Activated CD8-positive, alpha-beta T cell treated with anti-CD3 and anti-CD28 coated beads, Interleukin-2, amount 10 ng/mL, durations not matched to agents 7 days and 5 days (primary cell): ENCODE results near the gene PIGN. TPM values are rescaled to one million over a fixed set of nuclear protein-coding genes. Genes with fewer than 3 reads are reported as not detected.
"Not testable (repeated sequence)": the region's sequence is repeated elsewhere in the genome, so short reads cannot be mapped to it uniquely, and the experiment has no call there.

Experiments used
- ATAC-seq: fragments of 150-1000 bp; cut with Tn5 transposase; one replicate; pipeline ENCODE4 v1.10.0; 2021; ENCODE audit warnings: moderate library complexity
- CTCF ChIA-PET: fragments of 350-600 bp; sonication (Branson Sonifier 250); formaldehyde crosslinking; loops from one replicate; lab custom pipeline; 2021; ENCODE audit warnings: antibody characterized with exemption; lab: Charles Lee
- POLR2A ChIA-PET: fragments of 350-600 bp; sonication (Branson Sonifier 250); formaldehyde crosslinking; loops from one replicate; lab custom pipeline; 2021; ENCODE audit warnings: antibody characterized with exemption; lab: Charles Lee
- DNase-seq: peaks from one replicate; pipeline ENCODE4 v3.0.0-alpha.2; 2020
- H3K27ac Mint-ChIP-seq: one replicate; pipeline ENCODE4 v1.8.0; 2021; ENCODE audit warnings: mild to moderate bottlenecking, mixed read lengths
- H3K27me3 Mint-ChIP-seq: one replicate; pipeline ENCODE4 v1.8.0; 2021; ENCODE audit warnings: low read depth, mixed read lengths
- H3K36me3 Mint-ChIP-seq: one replicate; pipeline ENCODE4 v1.8.0; 2021; ENCODE audit warnings: low read depth, mixed read lengths
- H3K4me1 Mint-ChIP-seq: one replicate; pipeline ENCODE4 v1.8.0; 2021; ENCODE audit warnings: low read depth, mixed read lengths
- H3K4me3 Mint-ChIP-seq: one replicate; pipeline ENCODE4 v1.8.0; 2021; ENCODE audit warnings: mild to moderate bottlenecking, mixed read lengths
- H3K9me3 Mint-ChIP-seq: one replicate; pipeline ENCODE4 v1.8.0; 2022; ENCODE audit warnings: mixed read lengths; ENCODE audit not compliant: insufficient read depth
- total RNA-seq, 2 experiments: library from RNA; stranded (reverse); gene quantifications; one replicate each; pipeline ENCODE4 v1.2.3, GENCODE V29; 2021

The PIGN gene
- total RNA-seq, 2 experiments from 2014 or later = 27.3 to 27.9 TPM

DNA sequence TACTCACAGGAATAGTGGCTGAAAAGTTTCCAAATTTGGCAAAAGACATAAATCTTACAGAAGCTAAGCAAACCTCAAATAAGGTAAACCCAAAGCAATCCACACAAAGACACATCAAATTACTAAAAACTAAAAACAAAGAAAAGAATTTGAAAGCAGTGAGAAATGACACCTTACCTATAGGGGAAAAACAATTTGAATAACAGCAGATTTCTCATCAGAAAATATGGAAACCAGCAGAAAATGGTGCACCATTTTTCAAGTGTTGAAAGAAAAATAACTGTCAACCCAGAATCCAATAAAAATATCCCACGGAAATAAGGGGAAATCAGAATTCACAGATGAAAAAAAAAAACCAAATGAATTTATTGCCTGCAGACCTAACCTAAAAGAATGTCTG is 138.6 kb downstream of the PIGN start:
- no peaks in the 10 kb centered on the region for H3K9me3 Mint-ChIP-seq
- no peaks in the 10 kb centered on the region for H3K4me1 Mint-ChIP-seq
- ATAC-seq = no peak
- no peak for DNase-seq
- ChIA-PET CTCF (no interaction called here), POLR2A (no interaction called here)
- H3K27me3 Mint-ChIP-seq = no peaks in the 10 kb centered on the region
- H3K27ac Mint-ChIP-seq = no peak overlapping the region
- H3K36me3 Mint-ChIP-seq = peaks cover 11% of the 10 kb centered on the region
- no peak overlapping the region for H3K4me3 Mint-ChIP-seq

- Mint-ChIP-seq H3K27ac (no peak overlapping the region), H3K36me3 (peaks cover 3% of the 10 kb centered on the region), H3K9me3 (no peaks in the 10 kb centered on the region), H3K4me1 (no peaks in the 10 kb centered on the region), H3K4me3 (no peak overlapping the region), H3K27me3 (no peaks in the 10 kb centered on the region)
- CTCF ChIA-PET = interaction anchor here (0.9 to 1.1 kb wide), 2 partner anchors 10 to 86 kb away, joined by 3 read pairs; no protein-coding TSS in a partner anchor
- ATAC-seq (no peak), DNase-seq (no peak)
- POLR2A ChIA-PET = no interaction called here
Observed at GRCh38 chr18:62045316-62045715, 141.5 kb downstream of the PIGN start.

DNA sequence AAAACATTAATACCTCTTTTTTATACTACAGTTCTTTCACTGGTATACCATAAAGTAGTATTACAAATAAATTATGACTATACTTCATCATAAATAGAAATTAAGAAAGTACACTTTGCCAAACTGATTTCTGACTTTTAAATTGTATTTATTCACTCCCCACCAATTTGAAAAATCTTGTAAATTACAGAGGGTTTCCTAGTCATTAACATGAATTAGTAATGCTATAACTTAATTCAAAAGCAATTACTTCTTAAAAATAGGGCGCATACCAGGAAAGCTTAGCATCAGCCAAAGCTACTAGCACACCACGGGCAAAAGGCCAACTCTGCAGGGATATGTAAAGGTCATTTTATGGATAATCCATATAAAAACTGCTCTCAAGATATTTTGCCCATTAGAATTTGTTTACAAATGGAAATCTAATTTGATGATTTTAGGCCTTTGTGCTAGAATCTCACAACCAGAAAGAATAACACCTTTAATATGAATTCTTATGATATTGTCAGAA is 142.3 kb downstream of the PIGN start:
- no peaks in the 10 kb centered on the region for H3K9me3 Mint-ChIP-seq
- no peaks in the 10 kb centered on the region for H3K4me1 Mint-ChIP-seq
- H3K27me3 Mint-ChIP-seq = no peaks in the 10 kb centered on the region
- H3K4me3 Mint-ChIP-seq = no peak overlapping the region
- ATAC-seq (no peak), DNase-seq (no peak)
- POLR2A ChIA-PET = no interaction called here
- H3K36me3 Mint-ChIP-seq = peaks cover 4% of the 10 kb centered on the region
- no peak overlapping the region for H3K27ac Mint-ChIP-seq
- CTCF ChIA-PET = interaction anchor here (1.1 kb wide), 1 partner anchor 87 kb away, joined by 3 read pairs; no protein-coding TSS in a partner anchor

DNA sequence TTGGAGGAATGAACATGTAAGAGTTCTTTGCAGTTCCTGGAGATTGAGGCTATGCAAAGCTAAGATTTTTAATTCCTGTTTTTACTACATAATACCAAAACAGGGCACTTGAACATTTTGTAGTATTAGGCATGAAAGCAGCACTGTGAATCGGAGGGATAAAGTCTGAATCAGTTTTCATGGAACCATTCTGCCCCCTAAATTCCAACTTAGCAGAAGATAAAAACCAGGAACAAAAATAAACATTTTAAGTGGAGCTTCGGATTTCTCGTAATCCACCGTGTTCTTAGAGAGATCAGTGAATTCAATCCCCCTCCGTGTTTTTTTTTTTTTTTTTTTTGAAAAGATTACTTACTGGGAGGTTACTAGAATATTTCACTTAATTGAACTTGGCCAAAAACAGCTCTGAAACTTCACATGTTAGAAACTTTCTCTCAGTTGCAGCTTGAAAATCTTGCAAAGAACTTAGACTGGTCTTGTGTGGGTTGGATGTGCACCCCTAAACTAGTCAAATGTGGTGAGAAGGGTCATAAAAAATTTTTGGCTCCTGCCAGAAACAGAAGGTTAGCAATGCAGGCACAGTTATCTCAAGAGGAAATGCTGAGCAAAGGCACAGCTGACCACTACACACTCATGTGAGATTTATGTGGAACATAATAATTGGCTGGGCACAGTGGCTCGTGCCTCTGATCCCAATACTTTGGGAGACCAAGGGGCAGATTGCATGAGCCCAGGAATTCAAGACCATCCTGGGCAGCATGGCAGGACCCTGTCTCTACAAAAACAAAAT is 148.7 kb downstream of the PIGN start:
- Mint-ChIP-seq H3K9me3 (no peaks in the 10 kb centered on the region), H3K27me3 (no peaks in the 10 kb centered on the region), H3K36me3 (peaks cover 3% of the 10 kb centered on the region), H3K27ac (no peak overlapping the region), H3K4me3 (no peak overlapping the region), H3K4me1 (peaks cover 4% of the 10 kb centered on the region)
- no peak for DNase-seq
- ChIA-PET POLR2A (no interaction called here), CTCF (interaction anchor here (0.7 kb wide), 1 partner anchor 37 kb away, joined by 3 read pairs; no protein-coding TSS in a partner anchor)
- no peak for ATAC-seq

GRCh38 chr18:62037012-62037742 is 149.7 kb downstream of the PIGN start:
- no peak for ATAC-seq
- ChIA-PET CTCF (no interaction called here), POLR2A (no interaction called here)
- Mint-ChIP-seq H3K4me1 (peaks cover 6% of the 10 kb centered on the region), H3K27ac (no peak overlapping the region), H3K4me3 (no peak overlapping the region), H3K27me3 (no peaks in the 10 kb centered on the region), H3K9me3 (peaks cover 2% of the 10 kb centered on the region), H3K36me3 (peaks cover 3% of the 10 kb centered on the region)
- no peak for DNase-seq

GRCh38 chr18:62034286-62034685 is 152.6 kb downstream of the PIGN start:
- not testable (repeated sequence) for H3K4me3 Mint-ChIP-seq

GRCh38 chr18:62033756-62034155 is 153.1 kb downstream of the PIGN start:
- no peaks in the 10 kb centered on the region for H3K36me3 Mint-ChIP-seq
- H3K9me3 Mint-ChIP-seq = peaks cover 3% of the 10 kb centered on the region
- no peak overlapping the region for H3K4me3 Mint-ChIP-seq
- DNase-seq (no peak), ATAC-seq (no peak)
- no peaks in the 10 kb centered on the region for H3K27me3 Mint-ChIP-seq
- peaks cover 6% of the 10 kb centered on the region for H3K4me1 Mint-ChIP-seq
- POLR2A ChIA-PET = no interaction called here
- H3K27ac Mint-ChIP-seq = no peak overlapping the region
- CTCF ChIA-PET = interaction anchor here (1.6 kb wide), 1 partner anchor 15 kb away, joined by 4 read pairs; no protein-coding TSS in a partner anchor

More at GRCh38 chr18:62034286-62034685, 152.6 kb downstream of the PIGN start:
- CTCF ChIA-PET = interaction anchor here (1.0 kb wide), 1 partner anchor 11 kb away, joined by 3 read pairs; no protein-coding TSS in a partner anchor
- H3K9me3 Mint-ChIP-seq, H3K27ac Mint-ChIP-seq, POLR2A ChIA-PET, ATAC-seq, H3K36me3 Mint-ChIP-seq, DNase-seq, H3K4me1 Mint-ChIP-seq, H3K27me3 Mint-ChIP-seq: not testable (repeated sequence)

- DNase-seq = no peak
- ChIA-PET POLR2A (no interaction called here), CTCF (interaction anchor here (1.6 kb wide), 1 partner anchor 14 kb away, joined by 4 read pairs; no protein-coding TSS in a partner anchor)
- H3K27ac Mint-ChIP-seq = no peak overlapping the region
- H3K4me1 Mint-ChIP-seq = peaks cover 6% of the 10 kb centered on the region
- no peak overlapping the region for H3K4me3 Mint-ChIP-seq
- no peaks in the 10 kb centered on the region for H3K36me3 Mint-ChIP-seq
- H3K27me3 Mint-ChIP-seq = no peaks in the 10 kb centered on the region
- peaks cover 3% of the 10 kb centered on the region for H3K9me3 Mint-ChIP-seq
- peak; percentile 30 for ATAC-seq
Observed at GRCh38 chr18:62033207-62033606, 153.6 kb downstream of the PIGN start.

- H3K36me3 Mint-ChIP-seq = no peaks in the 10 kb centered on the region
- DNase-seq (no peak), ATAC-seq (no peak)
- H3K27ac Mint-ChIP-seq = no peak overlapping the region
- H3K4me1 Mint-ChIP-seq = peaks cover 6% of the 10 kb centered on the region
- H3K27me3 Mint-ChIP-seq = peaks cover 3% of the 10 kb centered on the region
- peaks cover 3% of the 10 kb centered on the region for H3K9me3 Mint-ChIP-seq
- ChIA-PET CTCF (no interaction called here), POLR2A (interaction anchor here (0.6 kb wide), 1 partner anchor 50 kb away, joined by 4 read pairs; no protein-coding TSS in a partner anchor)
- H3K4me3 Mint-ChIP-seq = no peak overlapping the region
Observed at GRCh38 chr18:62030091-62030985, 156.5 kb downstream of the PIGN start.

DNA sequence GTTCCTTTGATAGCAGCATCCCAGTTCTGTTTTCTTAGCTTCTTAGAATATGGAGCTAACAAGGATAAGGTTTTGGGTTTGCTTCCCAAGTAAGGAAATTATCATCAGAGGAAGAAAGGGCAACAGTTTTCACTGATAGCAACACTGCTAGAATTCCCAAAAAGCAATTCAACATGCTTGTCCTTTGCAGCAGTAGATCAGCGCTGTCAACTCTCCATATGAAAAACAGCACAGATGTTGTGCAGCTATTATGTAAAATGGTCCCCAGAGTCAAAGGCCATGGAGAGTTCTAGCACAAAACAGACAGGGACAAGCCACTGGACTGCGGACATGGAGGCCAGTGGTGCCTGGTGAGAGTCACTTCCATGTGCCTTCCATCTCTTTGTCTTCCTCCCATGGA is 158.1 kb downstream of the PIGN start:
- ChIA-PET POLR2A (no interaction called here), CTCF (no interaction called here)
- no peak overlapping the region for H3K27ac Mint-ChIP-seq
- peaks cover 6% of the 10 kb centered on the region for H3K4me1 Mint-ChIP-seq
- no peak for ATAC-seq
- H3K36me3 Mint-ChIP-seq = no peaks in the 10 kb centered on the region
- no peak overlapping the region for H3K4me3 Mint-ChIP-seq
- peaks cover 9% of the 10 kb centered on the region for H3K27me3 Mint-ChIP-seq
- no peak for DNase-seq
- H3K9me3 Mint-ChIP-seq = peaks cover 3% of the 10 kb centered on the region

- Mint-ChIP-seq H3K4me3 (no peak overlapping the region), H3K9me3 (peaks cover 3% of the 10 kb centered on the region), H3K4me1 (peaks cover under 1% of the 10 kb centered on the region), H3K27me3 (peaks cover 9% of the 10 kb centered on the region), H3K36me3 (no peaks in the 10 kb centered on the region), H3K27ac (no peak overlapping the region)
- DNase-seq (no peak), ATAC-seq (no peak)
- ChIA-PET CTCF (no interaction called here), POLR2A (no interaction called here)
Observed at GRCh38 chr18:62027914-62028520, 158.8 kb downstream of the PIGN start.
